ENCODE data around the gene KERA.

The KERA gene

GRCh38 chr12:91055976-91056375 is 1.8 kb downstream of the KERA start:
- H3K27me3 ChIP-seq (ENCODE audit: control insufficient read depth in 5 of 5, insufficient read depth in 4 of 5, low read length in 5 of 5), result peaks cover 0 to 2% (median 0%) of the 10 kb centered on the region in 5 donors

GRCh38 chr12:91053951-91054715 is 3.7 kb downstream of the KERA start:
- no peaks in the 10 kb centered on the region for H3K36me3 ChIP-seq (ENCODE audit: control insufficient read depth in 5 of 5, insufficient read depth in 5 of 5, low read length in 5 of 5)
- no peak overlapping the region for H3K9ac ChIP-seq (ENCODE audit: low read length in 5 of 5)
- H3K4me3 ChIP-seq (ENCODE audit: low read depth in 1 of 5, low read length in 5 of 5), result no peak overlapping the region
- H3K4me1 ChIP-seq (ENCODE audit: control insufficient read depth in 5 of 5, insufficient read depth in 5 of 5, low read length in 5 of 5), result peaks cover 0 to 4% (median 2%) of the 10 kb centered on the region in 5 donors
- no peaks in the 10 kb centered on the region for H3K9me3 ChIP-seq (ENCODE audit: control insufficient read depth in 5 of 5, low read length in 5 of 5)
- peaks cover 0 to 2% (median 0%) of the 10 kb centered on the region in 5 donors for H3K27me3 ChIP-seq (ENCODE audit: control insufficient read depth in 5 of 5, insufficient read depth in 4 of 5, low read length in 5 of 5)
- no peak overlapping the region for H3K27ac ChIP-seq (ENCODE audit: low read depth, low read length)

More at GRCh38 chr12:91055976-91056375, 1.8 kb downstream of the KERA start:
- Histone ChIP-seq H3K4me1 (ENCODE audit: control insufficient read depth in 5 of 5, insufficient read depth in 5 of 5, low read length in 5 of 5) (peaks cover 0 to 4% (median 2%) of the 10 kb centered on the region in 5 donors), H3K36me3 (ENCODE audit: control insufficient read depth in 5 of 5, insufficient read depth in 5 of 5, low read length in 5 of 5) (no peaks in the 10 kb centered on the region), H3K9ac (ENCODE audit: low read length in 5 of 5) (no peak overlapping the region), H3K4me3 (ENCODE audit: low read depth in 1 of 5, low read length in 5 of 5) (no peak overlapping the region), H3K27ac (ENCODE audit: low read depth, low read length) (no peak overlapping the region), H3K9me3 (ENCODE audit: control insufficient read depth in 5 of 5, low read length in 5 of 5) (no peaks in the 10 kb centered on the region)

- no peak overlapping the region for H3K27ac ChIP-seq (ENCODE audit: low read depth, low read length)
- H3K4me1 ChIP-seq (ENCODE audit: control insufficient read depth in 5 of 5, insufficient read depth in 5 of 5, low read length in 5 of 5), result peaks cover 0 to 4% (median 2%) of the 10 kb centered on the region in 5 donors
- no peak overlapping the region for H3K9ac ChIP-seq (ENCODE audit: low read length in 5 of 5)
- H3K4me3 ChIP-seq (ENCODE audit: low read depth in 1 of 5, low read length in 5 of 5), result no peak overlapping the region
- H3K9me3 ChIP-seq (ENCODE audit: control insufficient read depth in 5 of 5, low read length in 5 of 5), result no peaks in the 10 kb centered on the region
- H3K36me3 ChIP-seq (ENCODE audit: control insufficient read depth in 5 of 5, insufficient read depth in 5 of 5, low read length in 5 of 5), result no peaks in the 10 kb centered on the region
- peaks cover 0 to 2% (median 0%) of the 10 kb centered on the region in 5 donors for H3K27me3 ChIP-seq (ENCODE audit: control insufficient read depth in 5 of 5, insufficient read depth in 4 of 5, low read length in 5 of 5)
These were observed 5.8 kb downstream of the KERA start for GRCh38 chr12:91052026-91052425.

- no peak overlapping the region for H3K9ac ChIP-seq (ENCODE audit: low read length in 5 of 5)
- H3K27me3 ChIP-seq (ENCODE audit: control insufficient read depth in 5 of 5, insufficient read depth in 4 of 5, low read length in 5 of 5), result no peaks in the 10 kb centered on the region
- H3K27ac ChIP-seq (ENCODE audit: low read depth, low read length), result no peak overlapping the region
- H3K4me3 ChIP-seq (ENCODE audit: low read depth in 1 of 5, low read length in 5 of 5), result no peak overlapping the region
- no peaks in the 10 kb centered on the region for H3K36me3 ChIP-seq (ENCODE audit: control insufficient read depth in 5 of 5, insufficient read depth in 5 of 5, low read length in 5 of 5)
- H3K9me3 ChIP-seq (ENCODE audit: control insufficient read depth in 5 of 5, low read length in 5 of 5), result no peaks in the 10 kb centered on the region
- peaks cover 0 to 5% (median 0%) of the 10 kb centered on the region in 5 donors for H3K4me1 ChIP-seq (ENCODE audit: control insufficient read depth in 5 of 5, insufficient read depth in 5 of 5, low read length in 5 of 5)
These were observed 13.2 kb downstream of the KERA start for GRCh38 chr12:91044586-91044985.

GRCh38 chr12:91043408-91043807 is 14.4 kb downstream of the KERA start:
- Histone ChIP-seq H3K9ac (ENCODE audit: low read length in 5 of 5) (no peak overlapping the region), H3K4me3 (ENCODE audit: low read depth in 1 of 5, low read length in 5 of 5) (no peak overlapping the region), H3K36me3 (ENCODE audit: control insufficient read depth in 5 of 5, insufficient read depth in 5 of 5, low read length in 5 of 5) (no peaks in the 10 kb centered on the region), H3K4me1 (ENCODE audit: control insufficient read depth in 5 of 5, insufficient read depth in 5 of 5, low read length in 5 of 5) (peaks cover 0 to 5% (median 0%) of the 10 kb centered on the region in 5 donors), H3K27me3 (ENCODE audit: control insufficient read depth in 5 of 5, insufficient read depth in 4 of 5, low read length in 5 of 5) (no peaks in the 10 kb centered on the region), H3K27ac (ENCODE audit: low read depth, low read length) (no peak overlapping the region), H3K9me3 (ENCODE audit: control insufficient read depth in 5 of 5, low read length in 5 of 5) (no peaks in the 10 kb centered on the region)

- Histone ChIP-seq H3K4me3 (ENCODE audit: low read depth in 1 of 5, low read length in 5 of 5) (no peak overlapping the region), H3K9ac (ENCODE audit: low read length in 5 of 5) (no peak overlapping the region), H3K27me3 (ENCODE audit: control insufficient read depth in 5 of 5, insufficient read depth in 4 of 5, low read length in 5 of 5) (no peaks in the 10 kb centered on the region), H3K36me3 (ENCODE audit: control insufficient read depth in 5 of 5, insufficient read depth in 5 of 5, low read length in 5 of 5) (no peaks in the 10 kb centered on the region), H3K9me3 (ENCODE audit: control insufficient read depth in 5 of 5, low read length in 5 of 5) (no peaks in the 10 kb centered on the region), H3K4me1 (ENCODE audit: control insufficient read depth in 5 of 5, insufficient read depth in 5 of 5, low read length in 5 of 5) (peaks cover 0 to 5% (median 0%) of the 10 kb centered on the region in 5 donors), H3K27ac (ENCODE audit: low read depth, low read length) (no peak overlapping the region)
These were observed 17.6 kb downstream of the KERA start for GRCh38 chr12:91040096-91040755.

- no peaks in the 10 kb centered on the region for H3K27me3 ChIP-seq (ENCODE audit: control insufficient read depth in 5 of 5, insufficient read depth in 4 of 5, low read length in 5 of 5)
- no peak overlapping the region for H3K9ac ChIP-seq (ENCODE audit: low read length in 5 of 5)
- H3K36me3 ChIP-seq (ENCODE audit: control insufficient read depth in 5 of 5, insufficient read depth in 5 of 5, low read length in 5 of 5), result no peaks in the 10 kb centered on the region
- H3K4me3 ChIP-seq (ENCODE audit: low read depth in 1 of 5, low read length in 5 of 5), result no peak overlapping the region
- no peaks in the 10 kb centered on the region for H3K9me3 ChIP-seq (ENCODE audit: control insufficient read depth in 5 of 5, low read length in 5 of 5)
- peaks cover 0 to 5% (median 0%) of the 10 kb centered on the region in 5 donors for H3K4me1 ChIP-seq (ENCODE audit: control insufficient read depth in 5 of 5, insufficient read depth in 5 of 5, low read length in 5 of 5)
- no peak overlapping the region for H3K27ac ChIP-seq (ENCODE audit: low read depth, low read length)
These were observed 20.5 kb downstream of the KERA start for GRCh38 chr12:91037276-91037675.

- Histone ChIP-seq H3K4me3 (ENCODE audit: low read depth in 1 of 5, low read length in 5 of 5) (no peak overlapping the region), H3K27me3 (ENCODE audit: control insufficient read depth in 5 of 5, insufficient read depth in 4 of 5, low read length in 5 of 5) (no peaks in the 10 kb centered on the region), H3K27ac (ENCODE audit: low read depth, low read length) (no peak overlapping the region), H3K9ac (ENCODE audit: low read length in 5 of 5) (no peak overlapping the region), H3K9me3 (ENCODE audit: control insufficient read depth in 5 of 5, low read length in 5 of 5) (no peaks in the 10 kb centered on the region), H3K36me3 (ENCODE audit: control insufficient read depth in 5 of 5, insufficient read depth in 5 of 5, low read length in 5 of 5) (no peaks in the 10 kb centered on the region), H3K4me1 (ENCODE audit: control insufficient read depth in 5 of 5, insufficient read depth in 5 of 5, low read length in 5 of 5) (no peaks in the 10 kb centered on the region)
These were observed 24.6 kb downstream of the KERA start for GRCh38 chr12:91033251-91033650.

GRCh38 chr12:91023326-91024004 is 34.4 kb downstream of the KERA start:
- H3K27ac ChIP-seq (ENCODE audit: low read depth, low read length), result no peak overlapping the region

GRCh38 chr12:91021076-91021475 is 36.7 kb downstream of the KERA start:
- Histone ChIP-seq H3K9ac (ENCODE audit: low read length in 5 of 5) (no peak overlapping the region), H3K4me3 (ENCODE audit: low read depth in 1 of 5, low read length in 5 of 5) (no peak overlapping the region), H3K27ac (ENCODE audit: low read depth, low read length) (no peak overlapping the region), H3K4me1 (ENCODE audit: control insufficient read depth in 5 of 5, insufficient read depth in 5 of 5, low read length in 5 of 5) (peaks cover 0 to 4% (median 2%) of the 10 kb centered on the region in 5 donors), H3K27me3 (ENCODE audit: control insufficient read depth in 5 of 5, insufficient read depth in 4 of 5, low read length in 5 of 5) (no peaks in the 10 kb centered on the region), H3K36me3 (ENCODE audit: control insufficient read depth in 5 of 5, insufficient read depth in 5 of 5, low read length in 5 of 5) (no peaks in the 10 kb centered on the region), H3K9me3 (ENCODE audit: control insufficient read depth in 5 of 5, low read length in 5 of 5) (no peaks in the 10 kb centered on the region)

More at GRCh38 chr12:91023326-91024004, 34.4 kb downstream of the KERA start:
- Histone ChIP-seq H3K4me1 (ENCODE audit: control insufficient read depth in 5 of 5, insufficient read depth in 5 of 5, low read length in 5 of 5) (no peaks in the 10 kb centered on the region), H3K4me3 (ENCODE audit: low read depth in 1 of 5, low read length in 5 of 5) (no peak overlapping the region), H3K9me3 (ENCODE audit: control insufficient read depth in 5 of 5, low read length in 5 of 5) (no peaks in the 10 kb centered on the region), H3K9ac (ENCODE audit: low read length in 5 of 5) (no peak overlapping the region), H3K36me3 (ENCODE audit: control insufficient read depth in 5 of 5, insufficient read depth in 5 of 5, low read length in 5 of 5) (no peaks in the 10 kb centered on the region), H3K27me3 (ENCODE audit: control insufficient read depth in 5 of 5, insufficient read depth in 4 of 5, low read length in 5 of 5) (no peaks in the 10 kb centered on the region)
